ENCODE data around the gene CNTF. TPM values are rescaled to one million over a fixed set of nuclear protein-coding genes. Genes with fewer than 3 reads are reported as not detected.
A peak's percentile ranks its signal among the peaks of the same experiment; 100 is the strongest.

The CNTF gene
- total and polyA plus RNA-seq, 10 of the 15 experiments (the other 5 are each of a cell fraction or from before 2014, with no cell fraction given) = 0.16 to 2.3 (median 0.73) TPM

DNA sequence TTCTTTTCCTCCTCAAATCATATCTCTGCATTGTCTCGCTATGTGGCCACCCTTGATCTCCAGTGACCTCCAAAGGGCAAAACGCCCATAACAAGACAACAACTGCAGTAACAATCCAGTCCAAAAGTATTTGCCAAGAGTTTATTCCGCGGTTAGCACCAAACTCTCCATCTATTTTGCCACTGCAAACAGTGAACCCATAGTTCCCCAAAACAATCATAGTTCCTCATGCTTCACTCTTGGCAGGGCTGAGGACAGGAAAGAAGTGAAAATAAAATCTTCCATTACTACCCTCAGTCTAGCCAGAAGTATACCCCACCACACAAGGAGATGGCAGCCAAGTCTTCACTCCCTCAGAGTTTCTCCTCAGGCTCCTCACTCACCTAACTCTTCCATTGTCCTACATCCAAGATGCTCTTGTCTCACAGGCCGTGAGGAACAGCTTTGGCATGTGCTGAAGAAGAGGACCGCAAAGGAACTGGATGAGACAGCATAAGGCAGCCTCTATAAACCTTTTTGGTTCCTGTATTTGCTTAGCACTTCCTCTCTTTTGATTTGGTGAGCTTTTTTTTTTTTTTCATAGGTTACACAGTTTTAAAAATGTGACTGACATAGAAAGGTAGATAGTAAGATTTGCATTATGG, 47.0 kb upstream of the CNTF start, which contains the start of gene LPXN (continued):
- TF ChIP-seq, protein P1, sequence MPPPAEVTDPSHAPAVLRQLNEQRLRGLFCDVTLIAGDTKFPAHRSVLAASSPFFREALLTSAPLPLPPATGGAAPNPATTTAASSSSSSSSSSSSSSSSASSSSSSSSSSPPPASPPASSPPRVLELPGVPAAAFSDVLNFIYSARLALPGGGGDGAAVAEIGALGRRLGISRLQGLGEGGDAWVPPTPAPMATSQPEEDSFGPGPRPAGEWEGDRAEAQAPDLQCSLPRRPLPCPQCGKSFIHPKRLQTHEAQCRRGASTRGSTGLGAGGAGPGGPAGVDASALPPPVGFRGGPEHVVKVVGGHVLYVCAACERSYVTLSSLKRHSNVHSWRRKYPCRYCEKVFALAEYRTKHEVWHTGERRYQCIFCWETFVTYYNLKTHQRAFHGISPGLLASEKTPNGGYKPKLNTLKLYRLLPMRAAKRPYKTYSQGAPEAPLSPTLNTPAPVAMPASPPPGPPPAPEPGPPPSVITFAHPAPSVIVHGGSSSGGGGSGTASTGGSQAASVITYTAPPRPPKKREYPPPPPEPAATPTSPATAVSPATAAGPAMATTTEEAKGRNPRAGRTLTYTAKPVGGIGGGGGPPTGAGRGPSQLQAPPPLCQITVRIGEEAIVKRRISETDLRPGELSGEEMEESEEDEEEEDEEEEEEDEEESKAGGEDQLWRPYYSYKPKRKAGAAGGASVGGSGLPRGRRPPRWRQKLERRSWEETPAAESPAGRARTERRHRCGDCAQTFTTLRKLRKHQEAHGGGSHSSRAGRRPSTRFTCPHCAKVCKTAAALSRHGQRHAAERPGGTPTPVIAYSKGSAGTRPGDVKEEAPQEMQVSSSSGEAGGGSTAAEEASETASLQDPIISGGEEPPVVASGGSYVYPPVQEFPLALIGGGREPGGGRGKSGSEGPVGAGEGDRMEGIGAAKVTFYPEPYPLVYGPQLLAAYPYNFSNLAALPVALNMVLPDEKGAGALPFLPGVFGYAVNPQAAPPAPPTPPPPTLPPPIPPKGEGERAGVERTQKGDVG (CRISPR knock-in tag; IDR thresholded peaks at IDR 0.05) = no peak
- peak; percentile 88; the same call in 1 of the 2 replicates for TF ChIP-seq MTA3 (IDR thresholded peaks at IDR 0.05; ENCODE audit: borderline replicate concordance, low read length)
- peak; percentile 90 for TF ChIP-seq SMAD1 (IDR thresholded peaks at IDR 0.05; ENCODE audit: low read depth, partially characterized antibody)
- no peak for TF ChIP-seq KLF5 (IDR thresholded peaks at IDR 0.05; ENCODE audit: partially characterized antibody)
- no peak for TF ChIP-seq TBL1XR1 (IDR thresholded peaks at IDR 0.05; ENCODE audit: low read depth, low read length)
- TF ChIP-seq RBBP5 (conservative IDR thresholded peaks at IDR 0.05) = no peak
- TF ChIP-seq, protein P2, sequence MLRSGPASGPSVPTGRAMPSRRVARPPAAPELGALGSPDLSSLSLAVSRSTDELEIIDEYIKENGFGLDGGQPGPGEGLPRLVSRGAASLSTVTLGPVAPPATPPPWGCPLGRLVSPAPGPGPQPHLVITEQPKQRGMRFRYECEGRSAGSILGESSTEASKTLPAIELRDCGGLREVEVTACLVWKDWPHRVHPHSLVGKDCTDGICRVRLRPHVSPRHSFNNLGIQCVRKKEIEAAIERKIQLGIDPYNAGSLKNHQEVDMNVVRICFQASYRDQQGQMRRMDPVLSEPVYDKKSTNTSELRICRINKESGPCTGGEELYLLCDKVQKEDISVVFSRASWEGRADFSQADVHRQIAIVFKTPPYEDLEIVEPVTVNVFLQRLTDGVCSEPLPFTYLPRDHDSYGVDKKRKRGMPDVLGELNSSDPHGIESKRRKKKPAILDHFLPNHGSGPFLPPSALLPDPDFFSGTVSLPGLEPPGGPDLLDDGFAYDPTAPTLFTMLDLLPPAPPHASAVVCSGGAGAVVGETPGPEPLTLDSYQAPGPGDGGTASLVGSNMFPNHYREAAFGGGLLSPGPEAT (IDR thresholded peaks at IDR 0.05; ENCODE audit: low read depth) = peak; percentile 40; the same call in 1 of the 2 replicates
- no peak for TF ChIP-seq CEBPB (IDR thresholded peaks at IDR 0.05; ENCODE audit: borderline replicate concordance in 1 of 2, low read depth in 2 of 2, low read length in 2 of 2)
- TF ChIP-seq IRF4 (IDR thresholded peaks at IDR 0.05; ENCODE audit: low read depth, low read length) = no peak
- TF ChIP-seq NR2C2 (IDR thresholded peaks at IDR 0.05; ENCODE audit: borderline replicate concordance, control insufficient read depth, insufficient read length, low read depth) = no peak
- TF ChIP-seq, protein P3, sequence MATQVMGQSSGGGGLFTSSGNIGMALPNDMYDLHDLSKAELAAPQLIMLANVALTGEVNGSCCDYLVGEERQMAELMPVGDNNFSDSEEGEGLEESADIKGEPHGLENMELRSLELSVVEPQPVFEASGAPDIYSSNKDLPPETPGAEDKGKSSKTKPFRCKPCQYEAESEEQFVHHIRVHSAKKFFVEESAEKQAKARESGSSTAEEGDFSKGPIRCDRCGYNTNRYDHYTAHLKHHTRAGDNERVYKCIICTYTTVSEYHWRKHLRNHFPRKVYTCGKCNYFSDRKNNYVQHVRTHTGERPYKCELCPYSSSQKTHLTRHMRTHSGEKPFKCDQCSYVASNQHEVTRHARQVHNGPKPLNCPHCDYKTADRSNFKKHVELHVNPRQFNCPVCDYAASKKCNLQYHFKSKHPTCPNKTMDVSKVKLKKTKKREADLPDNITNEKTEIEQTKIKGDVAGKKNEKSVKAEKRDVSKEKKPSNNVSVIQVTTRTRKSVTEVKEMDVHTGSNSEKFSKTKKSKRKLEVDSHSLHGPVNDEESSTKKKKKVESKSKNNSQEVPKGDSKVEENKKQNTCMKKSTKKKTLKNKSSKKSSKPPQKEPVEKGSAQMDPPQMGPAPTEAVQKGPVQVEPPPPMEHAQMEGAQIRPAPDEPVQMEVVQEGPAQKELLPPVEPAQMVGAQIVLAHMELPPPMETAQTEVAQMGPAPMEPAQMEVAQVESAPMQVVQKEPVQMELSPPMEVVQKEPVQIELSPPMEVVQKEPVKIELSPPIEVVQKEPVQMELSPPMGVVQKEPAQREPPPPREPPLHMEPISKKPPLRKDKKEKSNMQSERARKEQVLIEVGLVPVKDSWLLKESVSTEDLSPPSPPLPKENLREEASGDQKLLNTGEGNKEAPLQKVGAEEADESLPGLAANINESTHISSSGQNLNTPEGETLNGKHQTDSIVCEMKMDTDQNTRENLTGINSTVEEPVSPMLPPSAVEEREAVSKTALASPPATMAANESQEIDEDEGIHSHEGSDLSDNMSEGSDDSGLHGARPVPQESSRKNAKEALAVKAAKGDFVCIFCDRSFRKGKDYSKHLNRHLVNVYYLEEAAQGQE (IDR thresholded peaks at IDR 0.05; ENCODE audit: low read depth, low read length) = no peak
- TF ChIP-seq TAF1 (IDR thresholded peaks at IDR 0.05; ENCODE audit: borderline replicate concordance, low read depth, low read length) = peak; percentile 89
- TF ChIP-seq, protein P4, sequence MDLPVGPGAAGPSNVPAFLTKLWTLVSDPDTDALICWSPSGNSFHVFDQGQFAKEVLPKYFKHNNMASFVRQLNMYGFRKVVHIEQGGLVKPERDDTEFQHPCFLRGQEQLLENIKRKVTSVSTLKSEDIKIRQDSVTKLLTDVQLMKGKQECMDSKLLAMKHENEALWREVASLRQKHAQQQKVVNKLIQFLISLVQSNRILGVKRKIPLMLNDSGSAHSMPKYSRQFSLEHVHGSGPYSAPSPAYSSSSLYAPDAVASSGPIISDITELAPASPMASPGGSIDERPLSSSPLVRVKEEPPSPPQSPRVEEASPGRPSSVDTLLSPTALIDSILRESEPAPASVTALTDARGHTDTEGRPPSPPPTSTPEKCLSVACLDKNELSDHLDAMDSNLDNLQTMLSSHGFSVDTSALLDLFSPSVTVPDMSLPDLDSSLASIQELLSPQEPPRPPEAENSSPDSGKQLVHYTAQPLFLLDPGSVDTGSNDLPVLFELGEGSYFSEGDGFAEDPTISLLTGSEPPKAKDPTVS (IDR thresholded peaks at IDR 0.05; ENCODE audit: low read depth, low read length) = no peak
- TF ChIP-seq MTA2 (IDR thresholded peaks at IDR 0.05; ENCODE audit: low read depth) = no peak
- TF ChIP-seq HCFC1 (IDR thresholded peaks at IDR 0.05; ENCODE audit: low read length) = no peak

All from GM12878 (cell line).